Left ventricle myocardium inferior (tissue), 1 donor: ENCODE measurements around the gene COMT. TPM values are rescaled to one million over a fixed set of nuclear protein-coding genes. Genes with fewer than 3 reads are reported as not detected.
A peak's percentile ranks its signal among the peaks of the same experiment; 100 is the strongest.

Source experiments
- DNase-seq: peaks from one replicate; pipeline ENCODE4 v3.0.0-alpha.2; 2020
- H3K27ac ChIP-seq: fragments of 200-600 bp; replicated peaks from 2 replicates; pipeline ENCODE4 v1.8.0; 2021
- H3K27me3 ChIP-seq: fragments of 200-600 bp; 2 replicates; pipeline ENCODE4 v1.8.0; 2021; ENCODE audit warnings: low read depth
- H3K36me3 ChIP-seq: fragments of 200-600 bp; 2 replicates; pipeline ENCODE4 v1.8.0; 2021
- H3K4me1 ChIP-seq: fragments of 200-600 bp; 2 replicates; pipeline ENCODE4 v1.8.0; 2021
- H3K4me3 ChIP-seq: fragments of 200-600 bp; 2 replicates; pipeline ENCODE4 v1.8.0; 2021; ENCODE audit warnings: mild to moderate bottlenecking, moderate library complexity
- H3K9me3 ChIP-seq: fragments of 200-600 bp; replicated peaks from 2 replicates; pipeline ENCODE4 v1.8.0; 2021
- intact Hi-C: fragments of 100-400 bp; cut with micrococcal nuclease; formaldehyde crosslinking; loops from one replicate; pipeline ENCODE4 v1.11.0; 2022
- total RNA-seq: library from RNA; stranded (reverse); fragmentation: NEBNext Ultra II Directional; extraction: Animal tissue kit (Norgen Biotek cat#: 25700); gene quantifications from one replicate; pipeline ENCODE4 v1.2.1, GENCODE V29; 2021
- TF ChIP-seq, protein P1 (sequence below): fragments of 200-600 bp; IDR thresholded peaks from 2 replicates; pipeline ENCODE4 v1.8.0; 2021; ENCODE audit warnings: antibody characterized with exemption, mild to moderate bottlenecking, borderline replicate concordance
- donor health status: DM: no; HTN: yes; CAD: no; lungs with severe emphysema.

COMT gene
- total RNA-seq, 1 donor from 2014 or later, result 81.5 TPM

DNA sequence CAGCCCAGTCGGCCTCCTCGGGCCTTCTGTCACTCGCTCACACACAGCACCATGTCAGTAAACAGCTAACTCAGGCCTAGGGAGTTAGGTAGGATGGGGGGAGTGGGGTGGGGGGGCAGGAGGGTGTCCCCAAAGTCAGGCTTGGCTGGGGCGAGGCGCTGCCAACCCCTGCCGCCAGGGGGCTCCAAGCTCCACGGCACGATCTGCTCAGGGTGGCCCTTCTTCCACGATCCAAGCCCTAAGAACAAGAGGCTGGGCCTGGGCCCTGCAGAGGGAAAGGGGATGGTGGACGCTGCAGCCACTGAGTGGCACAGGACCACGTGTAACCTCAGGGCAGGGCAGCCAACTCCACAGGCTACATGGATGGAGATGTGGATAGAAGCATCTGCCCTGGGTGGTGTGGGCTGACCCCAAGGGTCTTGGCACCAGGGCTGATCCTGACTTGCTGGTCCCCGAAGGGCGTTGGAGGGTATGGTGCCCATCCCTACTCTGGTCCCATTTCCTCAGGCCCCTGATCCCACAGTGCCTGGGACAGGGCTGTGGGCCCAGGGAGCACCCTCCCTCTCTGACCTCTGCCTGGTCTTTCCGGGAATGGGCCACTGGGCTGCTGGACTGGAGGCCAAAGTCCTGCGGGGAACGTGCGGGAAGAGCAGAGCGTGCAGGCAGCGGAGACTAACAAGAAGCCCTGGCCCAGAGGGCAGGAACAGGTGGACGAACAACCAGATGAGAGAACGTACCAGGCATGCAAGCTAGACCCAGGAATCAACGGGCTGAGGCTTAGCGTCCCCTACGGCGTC lies 29.1 kb downstream of the COMT start:
- TF ChIP-seq, protein P1, sequence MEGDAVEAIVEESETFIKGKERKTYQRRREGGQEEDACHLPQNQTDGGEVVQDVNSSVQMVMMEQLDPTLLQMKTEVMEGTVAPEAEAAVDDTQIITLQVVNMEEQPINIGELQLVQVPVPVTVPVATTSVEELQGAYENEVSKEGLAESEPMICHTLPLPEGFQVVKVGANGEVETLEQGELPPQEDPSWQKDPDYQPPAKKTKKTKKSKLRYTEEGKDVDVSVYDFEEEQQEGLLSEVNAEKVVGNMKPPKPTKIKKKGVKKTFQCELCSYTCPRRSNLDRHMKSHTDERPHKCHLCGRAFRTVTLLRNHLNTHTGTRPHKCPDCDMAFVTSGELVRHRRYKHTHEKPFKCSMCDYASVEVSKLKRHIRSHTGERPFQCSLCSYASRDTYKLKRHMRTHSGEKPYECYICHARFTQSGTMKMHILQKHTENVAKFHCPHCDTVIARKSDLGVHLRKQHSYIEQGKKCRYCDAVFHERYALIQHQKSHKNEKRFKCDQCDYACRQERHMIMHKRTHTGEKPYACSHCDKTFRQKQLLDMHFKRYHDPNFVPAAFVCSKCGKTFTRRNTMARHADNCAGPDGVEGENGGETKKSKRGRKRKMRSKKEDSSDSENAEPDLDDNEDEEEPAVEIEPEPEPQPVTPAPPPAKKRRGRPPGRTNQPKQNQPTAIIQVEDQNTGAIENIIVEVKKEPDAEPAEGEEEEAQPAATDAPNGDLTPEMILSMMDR, result peak; percentile 98
- intact Hi-C loops, result loop anchor here (5.0 kb wide), 1 partner anchor 42 kb away; no protein-coding TSS in a partner anchor
- no peaks in the 10 kb centered on the region for H3K27me3 ChIP-seq
- H3K9me3 ChIP-seq, result no peaks in the 10 kb centered on the region
- no peak overlapping the region for H3K4me3 ChIP-seq
- peaks cover 70% of the 10 kb centered on the region for H3K36me3 ChIP-seq
- peak overlapping the region; percentile 48 for H3K27ac ChIP-seq
- peak; percentile 71 for DNase-seq
- H3K4me1 ChIP-seq, result peaks cover 36% of the 10 kb centered on the region

DNA sequence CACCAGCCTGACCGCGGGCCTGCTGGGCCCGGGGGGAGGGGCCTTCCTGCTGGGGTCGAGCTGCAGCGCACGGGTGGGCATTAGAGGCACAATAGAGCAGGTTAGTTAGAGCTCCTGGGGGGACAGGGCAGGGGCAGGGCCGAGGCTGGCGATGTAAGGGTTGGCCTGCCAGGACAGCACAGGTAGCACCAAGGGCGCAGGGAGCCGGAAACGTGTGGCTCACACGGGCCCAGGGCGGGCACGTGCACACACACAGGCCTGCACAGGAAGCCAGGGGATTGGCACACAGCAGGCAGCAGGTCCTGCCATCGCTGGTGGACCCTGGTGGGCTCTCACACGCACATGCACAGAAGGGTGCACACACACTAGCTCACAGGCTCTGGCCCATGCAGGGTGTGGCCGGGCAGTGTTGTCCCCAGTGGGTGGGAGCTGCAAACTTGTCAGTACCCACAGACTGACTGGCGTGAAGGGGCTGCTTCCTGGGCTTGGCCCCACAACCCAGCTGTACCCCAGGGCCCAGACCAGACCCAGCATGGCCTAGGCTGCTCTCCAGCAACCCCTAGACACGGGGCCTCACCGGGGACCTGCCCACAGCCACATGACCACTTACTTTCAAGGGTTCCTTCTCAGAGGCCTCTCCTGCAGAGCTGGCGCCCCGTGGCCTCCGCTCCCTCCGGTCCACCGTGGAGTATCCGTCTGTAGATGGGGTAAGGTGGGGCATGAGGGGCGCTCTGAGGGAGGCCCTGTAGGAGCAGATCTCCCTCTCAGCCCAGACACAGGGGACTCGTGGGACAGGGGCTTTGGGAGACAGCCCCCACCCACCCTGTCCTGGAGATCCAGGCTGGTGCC lies 29.9 kb downstream of the COMT start:
- Histone ChIP-seq H3K36me3 (peaks cover 70% of the 10 kb centered on the region), H3K4me3 (no peak overlapping the region), H3K4me1 (peaks cover 36% of the 10 kb centered on the region), H3K9me3 (no peaks in the 10 kb centered on the region), H3K27ac (peak overlapping the region; percentile 37), H3K27me3 (no peaks in the 10 kb centered on the region)
- TF ChIP-seq, protein P1, result no peak
- DNase-seq, result no peak
- intact Hi-C loops, result loop anchor here (5.0 kb wide), 1 partner anchor 41 kb away; no protein-coding TSS in a partner anchor

DNA sequence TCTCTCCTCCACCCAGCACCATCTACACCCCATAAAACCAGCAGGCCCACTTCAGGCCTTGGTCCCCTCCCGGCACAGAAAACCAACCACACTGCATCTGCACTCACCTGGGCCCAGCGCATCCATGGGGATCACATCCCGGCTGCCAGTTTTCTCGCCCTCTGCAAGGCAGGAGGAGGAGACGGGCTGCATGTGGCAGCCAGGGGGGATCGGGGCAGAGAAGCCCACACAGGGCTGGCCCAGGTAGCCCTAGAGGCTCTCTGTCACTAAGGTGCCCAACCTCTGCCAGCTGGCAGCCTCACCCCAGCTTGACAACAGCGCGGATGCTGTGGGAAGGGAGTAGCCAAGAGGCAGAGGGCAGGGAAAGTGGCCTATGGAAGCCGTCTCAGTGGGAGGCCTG lies 30.7 kb downstream of the COMT start:
- TF ChIP-seq, protein P1, result no peak
- Histone ChIP-seq H3K4me3 (no peak overlapping the region), H3K27me3 (no peaks in the 10 kb centered on the region), H3K4me1 (peaks cover 36% of the 10 kb centered on the region), H3K36me3 (peaks cover 69% of the 10 kb centered on the region), H3K9me3 (no peaks in the 10 kb centered on the region), H3K27ac (peak overlapping the region; percentile 37)
- intact Hi-C loops, result loop anchor here (5.0 kb wide), 1 partner anchor 40 kb away; no protein-coding TSS in a partner anchor
- DNase-seq, result no peak

DNA sequence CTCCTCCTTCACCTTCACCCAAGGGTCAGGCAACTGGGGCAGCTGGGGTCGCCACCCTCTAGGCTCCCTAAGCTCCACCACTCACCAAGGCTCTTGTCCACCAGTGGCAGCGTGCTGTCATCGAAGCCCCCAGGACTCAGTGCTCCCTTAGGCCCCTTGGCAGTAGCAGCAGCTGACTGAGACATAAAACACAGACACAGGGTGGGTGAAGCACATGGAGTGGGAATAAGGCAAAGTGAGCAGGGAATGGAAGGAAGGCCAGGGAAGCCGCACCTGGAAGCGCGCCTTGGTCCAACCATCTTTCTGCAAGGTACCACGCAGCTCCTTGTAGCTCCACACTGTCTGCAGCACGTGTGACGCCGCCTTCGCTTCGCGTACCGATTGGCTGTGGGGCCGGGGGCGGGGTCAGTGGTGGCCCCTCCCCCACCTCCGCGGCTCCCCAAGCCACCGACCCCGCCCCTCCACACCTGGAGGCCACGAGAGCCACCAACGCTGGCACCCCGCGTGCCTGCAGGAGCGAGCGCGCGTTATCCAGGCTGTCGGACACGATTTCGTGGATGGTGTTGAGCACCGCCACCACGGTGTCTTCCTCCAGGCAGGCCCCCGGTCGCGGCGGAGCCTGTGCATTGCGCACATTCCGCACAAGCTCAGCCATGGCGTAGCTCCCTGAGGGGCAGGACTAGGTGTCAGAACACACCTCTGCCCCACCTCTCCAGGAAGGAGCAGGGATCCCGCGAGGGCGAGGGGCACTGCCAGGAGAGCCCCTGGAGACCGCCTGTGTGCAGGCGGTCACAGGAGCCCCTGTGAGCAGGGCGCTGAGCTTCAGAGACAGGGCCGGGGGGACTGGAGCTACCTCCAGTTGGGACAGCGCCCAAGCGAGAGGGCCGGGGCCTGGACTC lies 31.3 kb downstream of the COMT start:
- H3K4me1 ChIP-seq, result peaks cover 36% of the 10 kb centered on the region
- peaks cover 69% of the 10 kb centered on the region for H3K36me3 ChIP-seq
- no peak overlapping the region for H3K27ac ChIP-seq
- intact Hi-C loops, result loop anchor here (5.0 kb wide), 1 partner anchor 39 kb away; no protein-coding TSS in a partner anchor
- no peak for DNase-seq
- H3K27me3 ChIP-seq, result no peaks in the 10 kb centered on the region
- H3K4me3 ChIP-seq, result no peak overlapping the region
- H3K9me3 ChIP-seq, result no peaks in the 10 kb centered on the region
- TF ChIP-seq, protein P1, result no peak
